Right lobe of liver (tissue), 6 donors: ENCODE results near the gene FBXO41. TPM values are rescaled to one million over a fixed set of nuclear protein-coding genes. Genes with fewer than 3 reads are reported as not detected.

Experiments
- ATAC-seq, 4 donors: fragments of 200-7000 bp; cut with Tn5 transposase; one replicate each; pipeline ENCODE4 v1.9.1; 2020; ENCODE audit warnings: mild to moderate bottlenecking in 4 of 4, moderate library complexity in 4 of 4
- DNase-seq, 3 donors: peaks; one replicate each; pipeline ENCODE4 v3.0.0-alpha.2; 2020
- H3K27ac ChIP-seq, 3 donors: fragments of 200-600 bp; one replicate each; pipeline ENCODE4 v1.8.0; 2022
- H3K27me3 ChIP-seq, 2 donors: fragments of 200-600 bp; one replicate each; pipeline ENCODE4 v1.8.0; 2022
- H3K36me3 ChIP-seq, 4 donors: fragments of 200-600 bp; sonication (generic) in 1 of 4; one replicate each; pipeline versions ENCODE4 v1.5.1 to v1.8.0; 2017 to 2022; ENCODE audit warnings: control low read depth in 1 of 4
- H3K4me1 ChIP-seq, 4 donors: fragments of 200-600 bp; sonication (generic) in 1 of 4; one replicate each; pipeline versions ENCODE4 v1.5.1 to v1.8.0; 2017 to 2022; ENCODE audit warnings: control low read depth in 1 of 4
- H3K4me3 ChIP-seq, 3 donors: fragments of 200-600 bp; one replicate each; pipeline ENCODE4 v1.8.0; 2022
- H3K9me3 ChIP-seq, 4 donors: fragments of 200-600 bp; sonication (generic) in 1 of 4; one replicate each; pipeline versions ENCODE4 v1.5.1 to v1.8.0; 2017 to 2022; ENCODE audit warnings: control low read depth in 1 of 4
- POLR2A ChIP-seq: fragments of 450-650 bp; IDR thresholded peaks from one replicate; pipeline ENCODE4 v1.6.1; 2017; ENCODE audit warnings: antibody characterized with exemption, mild to moderate bottlenecking
- WGBS: methylation state at CpG from one replicate; pipeline ENCODE4 v1.1.6; 2018; ENCODE audit warnings: low coverage, low lambda C conversion rate; ENCODE audit not compliant: insufficient coverage; ENCODE audit errors: missing lambda C conversion rate; 5-methylcytosine and 5-hydroxymethylcytosine counted together
- intact Hi-C, 2 donors: fragments of 100-400 bp; cut with DNase I; formaldehyde crosslinking; loops; one replicate each; pipeline versions ENCODE4 v1.11.2 to v1.14.1; 2022
- total RNA-seq, 6 experiments: library from RNA; depleted of rRNA in 2 of 6; stranded (reverse); fragments of >200 nt in 2 of 6; fragmentation: NEBNext Ultra II Directional in 3 of 6; extraction: Animal tissue kit (Norgen Biotek cat#: 25700) in 3 of 6; gene quantifications; one replicate each; pipeline versions ENCODE4 v1.1.0 to v1.2.4, GENCODE V29; 2016 to 2023
- TF ChIP-seq, protein P1 (sequence below), 4 donors: fragments of 200-600 bp in 3 of 4; fragments of 450-650 bp in 1 of 4; IDR thresholded peaks; one replicate each; pipeline versions ENCODE4 v1.5.1 to v1.8.0; 2016 to 2022; ENCODE audit warnings: antibody characterized with exemption in 4 of 4, mild to moderate bottlenecking in 2 of 4
- donor health status: DM: no; HTN: yes; CAD: no.
- donor health status: DM: no; HTN: no; CAD: no.
- donor health status: DM: no; HTN: no; CAD: no.
- donor health status: DM: no; HTN: yes; CAD: no.
- donor health status: DM: no; HTN: yes; CAD: no.

Gene FBXO41
- total RNA-seq, 6 experiments from 2014 or later, result 0.13 to 0.65 (median 0.38) TPM

DNA sequence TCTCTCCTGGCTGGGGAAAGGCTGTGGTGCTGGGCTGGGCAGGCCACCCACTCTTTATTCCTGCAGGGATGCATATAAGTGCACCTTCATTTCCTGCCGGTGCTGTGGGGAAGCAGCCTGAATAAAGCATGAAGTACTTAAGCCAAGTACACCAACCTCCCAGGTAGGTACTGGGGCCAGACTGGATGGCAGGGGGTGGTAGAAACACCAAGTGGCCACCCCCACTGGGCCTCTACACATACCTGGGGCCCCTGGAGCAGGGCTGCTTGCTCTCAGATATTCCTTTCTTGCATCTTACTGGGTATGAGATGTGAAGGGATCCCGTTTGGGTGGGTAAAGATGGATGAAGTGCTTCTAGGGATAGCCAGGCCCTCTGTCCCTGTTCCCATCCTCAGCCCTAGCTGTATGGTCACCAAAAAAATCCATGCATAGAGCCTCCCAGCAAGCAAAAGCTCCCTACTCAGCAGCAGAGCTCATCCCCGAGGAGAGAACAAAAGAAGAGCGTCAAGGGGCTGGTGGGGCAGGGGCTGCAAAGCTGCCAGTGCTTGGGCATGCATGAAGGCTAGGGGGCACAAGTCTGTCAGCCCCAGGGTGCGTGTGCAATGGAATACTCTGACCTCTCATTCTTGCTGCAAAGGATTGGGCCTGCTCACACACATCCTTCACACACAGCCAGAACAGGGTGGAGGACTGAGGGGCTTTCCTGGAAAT lies 28.2 kb downstream of the FBXO41 start:
- Histone ChIP-seq H3K4me1 (no peaks in the 10 kb centered on the region), H3K27ac (no peak overlapping the region), H3K36me3 (peaks cover 0 to 32% (median 19%) of the 10 kb centered on the region in 4 donors), H3K9me3 (no peaks in the 10 kb centered on the region), H3K4me3 (no peak overlapping the region), H3K27me3 (no peaks in the 10 kb centered on the region)
- ATAC-seq (no peak), DNase-seq (no peak)
- intact Hi-C loops, result no loop called here
- no peak for TF ChIP-seq POLR2A
- TF ChIP-seq, protein P1, sequence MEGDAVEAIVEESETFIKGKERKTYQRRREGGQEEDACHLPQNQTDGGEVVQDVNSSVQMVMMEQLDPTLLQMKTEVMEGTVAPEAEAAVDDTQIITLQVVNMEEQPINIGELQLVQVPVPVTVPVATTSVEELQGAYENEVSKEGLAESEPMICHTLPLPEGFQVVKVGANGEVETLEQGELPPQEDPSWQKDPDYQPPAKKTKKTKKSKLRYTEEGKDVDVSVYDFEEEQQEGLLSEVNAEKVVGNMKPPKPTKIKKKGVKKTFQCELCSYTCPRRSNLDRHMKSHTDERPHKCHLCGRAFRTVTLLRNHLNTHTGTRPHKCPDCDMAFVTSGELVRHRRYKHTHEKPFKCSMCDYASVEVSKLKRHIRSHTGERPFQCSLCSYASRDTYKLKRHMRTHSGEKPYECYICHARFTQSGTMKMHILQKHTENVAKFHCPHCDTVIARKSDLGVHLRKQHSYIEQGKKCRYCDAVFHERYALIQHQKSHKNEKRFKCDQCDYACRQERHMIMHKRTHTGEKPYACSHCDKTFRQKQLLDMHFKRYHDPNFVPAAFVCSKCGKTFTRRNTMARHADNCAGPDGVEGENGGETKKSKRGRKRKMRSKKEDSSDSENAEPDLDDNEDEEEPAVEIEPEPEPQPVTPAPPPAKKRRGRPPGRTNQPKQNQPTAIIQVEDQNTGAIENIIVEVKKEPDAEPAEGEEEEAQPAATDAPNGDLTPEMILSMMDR (IDR thresholded peaks at IDR 0.05), result no peak
- 40% methylated on average over 1 of the region's 5 CpGs for WGBS

DNA sequence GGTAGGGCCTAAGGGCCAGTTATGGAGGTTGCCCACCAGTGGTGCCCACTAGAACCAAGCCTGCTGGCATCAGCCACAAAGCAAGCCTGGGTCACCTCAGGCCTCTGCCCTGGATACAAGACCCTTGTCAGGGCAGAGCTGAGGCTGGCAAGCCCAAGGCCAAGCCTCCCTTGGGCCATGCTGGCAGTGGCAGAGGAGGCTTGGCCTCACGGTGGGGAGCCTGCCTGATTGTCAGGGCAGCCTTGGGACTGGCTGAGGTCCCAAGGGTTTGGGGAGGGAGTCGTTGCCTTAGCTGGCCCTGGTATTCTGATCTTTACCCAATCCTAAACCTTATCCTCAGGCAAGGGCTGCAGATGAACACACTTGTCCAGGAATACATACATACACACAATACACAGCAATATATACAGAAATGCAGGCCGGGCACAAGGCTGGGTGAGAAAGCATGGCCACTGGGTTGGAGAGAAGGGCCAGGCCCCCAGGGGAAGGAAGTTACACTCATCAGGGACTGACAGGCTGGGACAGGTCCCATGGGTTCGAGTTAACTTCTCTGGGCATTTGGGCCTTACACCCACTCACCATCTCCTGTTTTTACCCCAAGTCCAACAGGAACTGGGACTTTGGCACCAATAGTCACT lies 29.2 kb downstream of the FBXO41 start:
- Histone ChIP-seq H3K9me3 (no peaks in the 10 kb centered on the region), H3K27me3 (no peaks in the 10 kb centered on the region), H3K4me1 (no peaks in the 10 kb centered on the region), H3K4me3 (no peak overlapping the region), H3K36me3 (peaks cover 0 to 39% (median 24%) of the 10 kb centered on the region in 4 donors), H3K27ac (no peak overlapping the region)
- no CpG with 5 or more reads among the region's 4 CpGs for WGBS
- intact Hi-C loops, result no loop called here
- no peak for DNase-seq
- no peak for ATAC-seq
- no peak for TF ChIP-seq POLR2A
- TF ChIP-seq, protein P1 (IDR thresholded peaks at IDR 0.05), result no peak

DNA sequence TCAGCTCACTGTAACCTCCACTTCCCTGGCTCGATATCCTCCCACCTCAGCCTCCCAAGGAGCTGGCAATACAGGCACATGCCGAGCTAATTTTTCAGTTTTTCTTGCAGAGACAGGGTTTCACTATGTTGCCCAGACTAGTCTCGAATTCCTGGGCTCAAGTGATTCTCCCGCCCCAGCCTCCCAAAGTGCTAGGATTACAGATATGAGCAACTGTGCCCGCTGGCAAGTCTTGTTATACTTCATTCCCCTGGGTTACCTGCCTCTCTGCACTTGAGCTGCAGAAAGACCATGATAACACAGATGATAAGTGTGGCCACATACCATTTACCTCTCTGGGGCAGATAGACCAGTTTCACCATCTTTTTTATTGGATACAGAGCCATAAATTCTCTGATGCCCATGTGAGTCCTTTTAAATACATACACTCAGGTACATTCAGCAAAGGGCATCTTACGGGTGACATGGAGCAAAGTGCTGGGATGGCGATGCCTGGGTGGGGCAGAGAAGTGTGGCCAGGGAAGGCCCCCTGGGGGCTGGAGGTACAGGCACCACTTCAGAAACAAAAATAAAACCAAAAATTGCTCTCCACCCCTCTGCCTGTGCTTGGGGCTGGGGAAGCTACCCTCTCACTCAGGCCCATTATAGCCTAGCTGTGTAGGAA lies 29.8 kb downstream of the FBXO41 start:
- no peak for DNase-seq
- no peak for TF ChIP-seq POLR2A
- TF ChIP-seq, protein P1 (IDR thresholded peaks at IDR 0.05), result no peak
- Histone ChIP-seq H3K36me3 (peaks cover 4 to 46% (median 27%) of the 10 kb centered on the region in 4 donors), H3K4me3 (no peak overlapping the region), H3K27me3 (no peaks in the 10 kb centered on the region), H3K4me1 (no peaks in the 10 kb centered on the region), H3K27ac (no peak overlapping the region), H3K9me3 (no peaks in the 10 kb centered on the region)
- no peak for ATAC-seq
- intact Hi-C loops, result no loop called here
- WGBS, result 96% methylated on average over 4 of the region's 7 CpGs

DNA sequence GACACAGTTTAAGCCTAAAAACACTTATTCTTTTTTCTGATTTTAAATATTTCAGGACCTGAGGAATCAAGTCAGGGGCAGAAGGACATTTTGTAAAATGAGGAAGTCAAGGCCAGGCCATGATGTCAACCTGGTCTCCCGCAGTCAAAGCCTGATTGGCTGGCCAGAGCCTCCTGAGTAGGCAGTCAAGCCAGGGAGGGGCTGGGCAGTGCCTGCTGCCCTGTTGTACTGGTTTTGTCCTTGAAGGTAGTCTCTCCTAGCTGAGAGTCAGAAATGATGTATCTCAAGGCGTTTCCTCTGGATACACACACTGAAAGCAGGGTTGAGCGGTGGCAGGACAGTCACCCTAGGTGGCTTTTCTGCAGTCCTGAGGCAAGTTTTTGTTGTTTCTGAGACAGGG lies 30.4 kb downstream of the FBXO41 start:
- DNase-seq, result no peak
- no peaks in the 10 kb centered on the region for H3K27me3 ChIP-seq
- WGBS, result 100% methylated on average over 2 of the region's 3 CpGs
- no peaks in the 10 kb centered on the region for H3K4me1 ChIP-seq
- H3K9me3 ChIP-seq, result no peaks in the 10 kb centered on the region
- H3K36me3 ChIP-seq, result peaks cover 6 to 52% (median 32%) of the 10 kb centered on the region in 4 donors
- no peak for ATAC-seq
- intact Hi-C loops, result no loop called here
- no peak overlapping the region for H3K27ac ChIP-seq
- no peak overlapping the region for H3K4me3 ChIP-seq
- no peak for TF ChIP-seq POLR2A
- TF ChIP-seq, protein P1 (IDR thresholded peaks at IDR 0.05), result no peak
